NB4 (cell line): ENCODE results near the gene CCDC92.

ENCODE experiments used
- POLR2A ChIP-seq: IDR thresholded peaks from 2 replicates; pipeline ENCODE4 v1.6.1; 2011; ENCODE audit warnings: mild to moderate bottlenecking; ENCODE audit not compliant: insufficient read length; ENCODE audit errors: extremely low read depth
- TF ChIP-seq, protein P1 (sequence below): IDR thresholded peaks from one replicate; pipeline ENCODE4 v1.5.1; 2012; ENCODE audit warnings: low read depth, low read length

DNA sequence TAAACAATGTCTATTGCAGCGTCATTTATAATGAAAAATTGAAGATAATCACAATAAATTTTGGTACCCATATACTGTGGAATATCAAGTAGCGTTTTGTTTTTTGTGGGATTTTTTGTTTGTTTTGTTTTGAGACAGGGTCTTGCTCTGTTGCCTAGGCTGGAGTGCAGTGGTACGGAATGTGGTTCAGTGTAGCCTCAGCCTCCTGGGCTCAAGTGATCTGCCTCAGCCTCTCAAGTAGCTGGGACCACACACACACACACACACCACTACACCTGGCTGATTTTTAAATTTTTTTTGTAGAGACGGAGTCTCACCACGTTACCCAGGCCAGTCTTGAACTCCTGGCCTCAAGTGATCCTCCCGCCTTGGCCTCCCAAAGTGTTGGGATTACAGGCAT is 6.9 kb upstream of the CCDC92 start:
- TF ChIP-seq, protein P1, sequence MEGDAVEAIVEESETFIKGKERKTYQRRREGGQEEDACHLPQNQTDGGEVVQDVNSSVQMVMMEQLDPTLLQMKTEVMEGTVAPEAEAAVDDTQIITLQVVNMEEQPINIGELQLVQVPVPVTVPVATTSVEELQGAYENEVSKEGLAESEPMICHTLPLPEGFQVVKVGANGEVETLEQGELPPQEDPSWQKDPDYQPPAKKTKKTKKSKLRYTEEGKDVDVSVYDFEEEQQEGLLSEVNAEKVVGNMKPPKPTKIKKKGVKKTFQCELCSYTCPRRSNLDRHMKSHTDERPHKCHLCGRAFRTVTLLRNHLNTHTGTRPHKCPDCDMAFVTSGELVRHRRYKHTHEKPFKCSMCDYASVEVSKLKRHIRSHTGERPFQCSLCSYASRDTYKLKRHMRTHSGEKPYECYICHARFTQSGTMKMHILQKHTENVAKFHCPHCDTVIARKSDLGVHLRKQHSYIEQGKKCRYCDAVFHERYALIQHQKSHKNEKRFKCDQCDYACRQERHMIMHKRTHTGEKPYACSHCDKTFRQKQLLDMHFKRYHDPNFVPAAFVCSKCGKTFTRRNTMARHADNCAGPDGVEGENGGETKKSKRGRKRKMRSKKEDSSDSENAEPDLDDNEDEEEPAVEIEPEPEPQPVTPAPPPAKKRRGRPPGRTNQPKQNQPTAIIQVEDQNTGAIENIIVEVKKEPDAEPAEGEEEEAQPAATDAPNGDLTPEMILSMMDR, result no peak
- no peak for TF ChIP-seq POLR2A
